A549 (cell line): ENCODE data around the gene RPS6KA2. TPM values are rescaled to one million over a fixed set of nuclear protein-coding genes. Genes with fewer than 3 reads are reported as not detected.

ENCODE experiments used
- ATAC-seq, 2 experiments: fragments of 200-7000 bp in 1 of 2; fragments of >200 bp in 1 of 2; cut with Nextera tagmentation in 1 of 2; cut with Tn5 transposase in 1 of 2; 3 replicates each; pipeline versions ENCODE4 v1.8.0 to v1.9.1; 2018 to 2020; ENCODE audit warnings: mild to moderate bottlenecking in 1 of 2, moderate library complexity in 1 of 2
- CTCF ChIA-PET: fragments of 300-600 bp; sonication (Branson Sonifier 250); formaldehyde crosslinking; extraction: SDS; loops from one replicate; lab custom pipeline; 2021; ENCODE audit warnings: antibody characterized with exemption, inconsistent platforms; lab: Yijun Ruan, JAX
- POLR2A ChIA-PET: fragments of 350-600 bp; formaldehyde crosslinking; extraction: SDS; loops from one replicate; lab custom pipeline; 2021; ENCODE audit warnings: antibody characterized with exemption, inconsistent platforms; lab: Yijun Ruan, JAX
- DNase-seq, 2 experiments: peaks; one replicate each; pipeline versions ENCODE4 v3.0.0 to v3.0.0-alpha.2; 2011 to 2016; ENCODE audit warnings: low read depth in 1 of 2, low spot score in 1 of 2
- FAIRE-seq: peaks from 2 replicates; lab custom pipeline; 2011; peaks lifted over from hg19 to GRCh38; lab: Jason Lieb, UNC
- H3K27ac ChIP-seq, 2 experiments: fragments of >200 bp; sonication (Bioruptor Twin); formaldehyde crosslinking; 3 replicates each; pipeline ENCODE4 v1.5.1; 2016 to 2017
- H3K4me1 ChIP-seq: fragments of >200 bp; sonication (Bioruptor Twin); formaldehyde crosslinking; 3 replicates; pipeline ENCODE4 v1.6.1; 2016
- H3K4me2 ChIP-seq: fragments of >200 bp; sonication (Bioruptor Twin); formaldehyde crosslinking; 3 replicates; pipeline ENCODE4 v1.6.1; 2016
- H3K4me3 ChIP-seq: fragments of >200 bp; sonication (Bioruptor Twin); formaldehyde crosslinking; 3 replicates; pipeline ENCODE4 v1.5.1; 2016
- H3K9me3 ChIP-seq: fragments of >200 bp; sonication (Bioruptor Twin); formaldehyde crosslinking; 3 replicates; pipeline ENCODE4 v1.6.1; 2016
- CBX2 ChIP-seq: fragments of 200-600 bp; sonication (generic); IDR thresholded peaks from 2 replicates; pipeline ENCODE4 v1.6.1; 2016; ENCODE audit warnings: low read depth, mild to moderate bottlenecking, borderline replicate concordance
- CBX8 ChIP-seq: fragments of 200-600 bp; sonication (generic); IDR thresholded peaks from 2 replicates; pipeline ENCODE4 v1.6.1; 2016
- CHD4 ChIP-seq: fragments of 200-600 bp; sonication (generic); IDR thresholded peaks from 2 replicates; pipeline ENCODE4 v1.6.1; 2016; ENCODE audit warnings: antibody characterized with exemption, mild to moderate bottlenecking, borderline replicate concordance
- CTCF ChIP-seq: fragments of >200 bp; sonication (Bioruptor Twin); formaldehyde crosslinking; IDR thresholded peaks from 3 replicates; pipeline ENCODE4 v1.5.1; 2016
- EHF ChIP-seq: fragments of 250-450 bp; sonication (Bioruptor Pico); IDR thresholded peaks from 2 replicates; pipeline ENCODE4 v1.5.0; 2020; ENCODE audit warnings: mild to moderate bottlenecking
- EHMT2 ChIP-seq: fragments of 200-600 bp; sonication (generic); IDR thresholded peaks from 2 replicates; pipeline ENCODE4 v1.6.1; 2016; ENCODE audit warnings: antibody characterized with exemption, low read depth, mild to moderate bottlenecking, moderate library complexity
- EP300 ChIP-seq, 2 experiments: fragments of >200 bp; sonication (Bioruptor Twin); formaldehyde crosslinking; IDR thresholded peaks; 2 replicates in 1 of 2; 3 replicates in 1 of 2; pipeline ENCODE4 v1.6.1; 2016 to 2017
- FOSL2 ChIP-seq, 2 experiments: fragments of 450-650 bp in 1 of 2; fragments of >200 bp in 1 of 2; sonication (Bioruptor Twin) in 1 of 2; formaldehyde crosslinking; IDR thresholded peaks; 2 replicates each; pipeline versions ENCODE4 v1.5.0 to v1.6.1; 2016 to 2020; ENCODE audit warnings: mild to moderate bottlenecking in 1 of 2, moderate library complexity in 1 of 2
- FOXS1 ChIP-seq: fragments of 250-450 bp; sonication (Bioruptor Pico); IDR thresholded peaks from 2 replicates; pipeline ENCODE4 v1.5.0; 2020; ENCODE audit warnings: mild to moderate bottlenecking, moderate library complexity
- JUN ChIP-seq, 2 experiments: fragments of >200 bp; sonication (Bioruptor Twin); formaldehyde crosslinking; IDR thresholded peaks; 2 replicates in 1 of 2; 3 replicates in 1 of 2; pipeline ENCODE4 v1.6.1; 2016 to 2017
- JUNB ChIP-seq: fragments of >200 bp; sonication (Bioruptor Twin); formaldehyde crosslinking; IDR thresholded peaks from 2 replicates; pipeline ENCODE4 v1.6.1; 2016
- KDM1A ChIP-seq: fragments of 200-600 bp; sonication (generic); IDR thresholded peaks from 2 replicates; pipeline ENCODE4 v1.6.1; 2016; ENCODE audit warnings: low read depth, mild to moderate bottlenecking
- KDM5A ChIP-seq: fragments of 200-600 bp; sonication (generic); IDR thresholded peaks from 2 replicates; pipeline ENCODE4 v1.6.1; 2016; ENCODE audit warnings: antibody characterized with exemption, mild to moderate bottlenecking
- MAFK ChIP-seq: fragments of 450-650 bp; IDR thresholded peaks from 2 replicates; pipeline ENCODE4 v1.6.1; 2014; ENCODE audit not compliant: partially characterized antibody
- MAZ ChIP-seq: fragments of 150-350 bp; IDR thresholded peaks from 2 replicates; pipeline ENCODE4 v1.6.1; 2014; ENCODE audit warnings: antibody characterized with exemption, low read depth, low read length, borderline replicate concordance
- MYC ChIP-seq: IDR thresholded peaks from 2 replicates; pipeline ENCODE4 v1.6.1; 2012; ENCODE audit warnings: mild to moderate bottlenecking, inconsistent platforms, low read length, improper control_type of control experiment, borderline replicate concordance
- NFE2L2 ChIP-seq: fragments of 150-350 bp; conservative IDR thresholded peaks from 2 replicates; pipeline ENCODE4 v1.6.1; 2014; ENCODE audit warnings: low read length
- NR3C1 ChIP-seq: fragments of >200 bp; sonication (Bioruptor Twin); formaldehyde crosslinking; IDR thresholded peaks from 3 replicates; pipeline ENCODE4 v1.6.1; 2017
- RAD21 ChIP-seq, 2 experiments: fragments of >200 bp in 1 of 2; sonication (Bioruptor Twin) in 1 of 2; formaldehyde crosslinking in 1 of 2; IDR thresholded peaks in 1 of 2; conservative IDR thresholded peaks in 1 of 2; 2 replicates in 1 of 2; 3 replicates in 1 of 2; pipeline ENCODE4 v1.6.1; 2012 to 2018; ENCODE audit warnings: inconsistent platforms in 1 of 2
- RFX5 ChIP-seq: fragments of 450-650 bp; IDR thresholded peaks from 2 replicates; pipeline ENCODE4 v1.7.1; 2014; ENCODE audit warnings: antibody characterized with exemption, mild to moderate bottlenecking, moderate library complexity
- SMC3 ChIP-seq: fragments of >200 bp; sonication (Bioruptor Twin); formaldehyde crosslinking; IDR thresholded peaks from 3 replicates; pipeline ENCODE4 v1.6.1; 2018; ENCODE audit warnings: inconsistent platforms
- TP53 ChIP-seq: fragments of 250-450 bp; sonication (Bioruptor Pico); IDR thresholded peaks from 2 replicates; pipeline ENCODE4 v1.5.0; 2021; ENCODE audit warnings: mild to moderate bottlenecking, moderate library complexity
- ZNF302 ChIP-seq: fragments of 250-450 bp; sonication (Bioruptor Pico); IDR thresholded peaks from 2 replicates; pipeline ENCODE4 v1.9.0; 2021; ENCODE audit warnings: inconsistent platforms, mild to moderate bottlenecking, moderate library complexity
- ZSCAN20 ChIP-seq: fragments of 250-450 bp; sonication (Bioruptor Pico); IDR thresholded peaks from 2 replicates; pipeline ENCODE4 v1.8.0; 2022; ENCODE audit warnings: mild to moderate bottlenecking, moderate library complexity
- WGBS: methylation state at CpG from one replicate; pipeline ENCODE4 v1.1.6; 2017; ENCODE audit errors: missing lambda C conversion rate; 5-methylcytosine and 5-hydroxymethylcytosine counted together
- polyA plus RNA-seq, 4 experiments: library from polyadenylated mRNA; depleted of rRNA in 3 of 4; stranded (reverse); fragments of >200 nt; fragmentation: RNase III in 1 of 4; extraction: RNeasy Plus Mini Kit Qiagen cat#74134 plus additional on column Dnase treatment in 1 of 4; gene quantifications; 2 replicates in 3 of 4; 3 replicates in 1 of 4; pipeline ENCODE4 v1.2.3, GENCODE V29; 2011 to 2017
- TF ChIP-seq, protein P1 (sequence below): IDR thresholded peaks from 2 replicates; pipeline ENCODE4 v1.6.1; 2012

The RPS6KA2 gene
- polyA plus RNA-seq, 2 of the 4 experiments (the other 2 are of a cell fraction), result 0.19 TPM; not detected in 1

DNA sequence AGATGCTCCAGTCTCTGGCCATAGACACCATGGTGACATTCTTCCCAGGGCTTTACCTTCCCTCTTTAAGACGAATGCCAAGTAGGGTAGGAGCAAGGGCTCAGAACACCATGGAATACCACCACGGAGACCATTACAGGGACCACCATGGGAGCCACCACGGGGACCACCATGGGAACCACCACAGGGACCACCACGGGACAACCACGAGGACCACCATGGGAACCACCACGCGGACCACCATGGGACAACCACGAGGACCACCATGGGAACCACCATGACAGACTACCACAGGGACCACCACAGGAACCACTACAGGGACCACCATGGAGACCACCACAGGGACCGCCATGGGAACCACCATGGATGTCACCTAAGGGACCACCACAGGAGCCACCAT, 177.4 kb downstream of the RPS6KA2 start:
- H3K27ac ChIP-seq, result no peak overlapping the region
- H3K4me3 ChIP-seq, result no peak overlapping the region
- no peak for ATAC-seq
- FAIRE-seq, result no peak
- CTCF ChIA-PET, result no interaction called here
- no peak for DNase-seq
- H3K9me3 ChIP-seq, result no peaks in the 10 kb centered on the region
- no peaks in the 10 kb centered on the region for H3K4me1 ChIP-seq
- POLR2A ChIA-PET, result no interaction called here
- 14% methylated on average over 3 of the region's 9 CpGs for WGBS
- TF ChIP-seq KDM5A (no peak), CTCF (no peak), MYC (no peak), NFE2L2 (no peak), CHD4 (no peak), JUNB (no peak), MAZ (no peak), SMC3 (no peak), FOXS1 (CRISPR knock-in tag) (no peak), MAFK (no peak), RAD21 (conservative IDR thresholded peaks at IDR 0.05 in 1 of 2, IDR thresholded peaks at IDR 0.05 in 1 of 2) (no peak), CBX8 (no peak), ZNF302 (CRISPR knock-in tag) (no peak), EHF (CRISPR knock-in tag) (no peak), TP53 (no peak)
- TF ChIP-seq, protein P1, sequence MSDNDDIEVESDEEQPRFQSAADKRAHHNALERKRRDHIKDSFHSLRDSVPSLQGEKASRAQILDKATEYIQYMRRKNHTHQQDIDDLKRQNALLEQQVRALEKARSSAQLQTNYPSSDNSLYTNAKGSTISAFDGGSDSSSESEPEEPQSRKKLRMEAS, result no peak
- TF ChIP-seq, all 56 proteins: peak for 0
- H3K4me2 ChIP-seq, result no peak overlapping the region

GRCh38 chr6:166449036-166449435, 178.0 kb downstream of the RPS6KA2 start:
- no peak overlapping the region for H3K4me3 ChIP-seq
- POLR2A ChIA-PET, result no interaction called here
- WGBS, result 27% methylated on average over 7 of the region's 7 CpGs
- no peak overlapping the region for H3K27ac ChIP-seq
- no peaks in the 10 kb centered on the region for H3K4me1 ChIP-seq
- H3K4me2 ChIP-seq, result no peak overlapping the region
- no peaks in the 10 kb centered on the region for H3K9me3 ChIP-seq
- TF ChIP-seq FOXS1 (CRISPR knock-in tag), result no peak
- TF ChIP-seq MYC, result no peak
- no peak for TF ChIP-seq ZNF302 (CRISPR knock-in tag)
- TF ChIP-seq RFX5, result no peak
- TF ChIP-seq NFE2L2, result no peak
- TF ChIP-seq JUN (IDR thresholded peaks at IDR 0.05), result no peak
- no peak for TF ChIP-seq EHMT2
- TF ChIP-seq FOSL2 (IDR thresholded peaks at IDR 0.05), result no peak
- TF ChIP-seq FOSL2 (CRISPR knock-in tag; IDR thresholded peaks at IDR 0.05), result no peak
- ATAC-seq (no peak), DNase-seq (no peak), FAIRE-seq (no peak)
- CTCF ChIA-PET, result no interaction called here

DNA sequence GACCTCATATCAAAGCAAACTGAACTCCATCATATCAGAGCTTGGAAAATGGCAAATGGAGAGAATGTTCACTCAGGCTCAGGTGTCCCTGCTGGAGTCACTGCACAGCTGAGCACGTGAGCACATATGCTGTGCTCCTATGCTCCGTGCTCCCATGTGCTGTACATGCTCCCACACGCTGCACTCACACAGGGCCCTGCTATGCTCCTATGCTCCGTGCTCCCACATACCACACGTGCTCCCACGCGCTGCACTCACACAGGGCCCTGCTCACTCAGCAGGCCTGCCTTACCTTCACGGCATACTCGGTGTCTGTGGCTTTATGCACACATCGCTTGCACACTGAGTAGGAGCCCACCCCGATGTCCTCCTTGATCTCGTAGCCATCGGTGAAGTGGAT, 178.6 kb downstream of the RPS6KA2 start:
- TF ChIP-seq TP53, result no peak
- TF ChIP-seq EP300 (IDR thresholded peaks at IDR 0.05), result no peak
- no peak for TF ChIP-seq EHMT2
- no peak for TF ChIP-seq CBX2
- no peak for TF ChIP-seq FOXS1 (CRISPR knock-in tag)
- TF ChIP-seq CTCF, result no peak
- TF ChIP-seq NR3C1, result no peak
- no peak for TF ChIP-seq CHD4
- no peak for TF ChIP-seq ZSCAN20 (CRISPR knock-in tag)
- no peak for TF ChIP-seq KDM1A
- Histone ChIP-seq H3K9me3 (no peaks in the 10 kb centered on the region), H3K4me2 (no peak overlapping the region), H3K4me1 (no peaks in the 10 kb centered on the region), H3K27ac (no peak overlapping the region), H3K4me3 (no peak overlapping the region)
- ChIA-PET CTCF (interaction anchor here (1.0 kb wide), 2 partner anchors 8 to 541 kb away, joined by 4 read pairs; no protein-coding TSS in a partner anchor), POLR2A (no interaction called here)
- no peak for DNase-seq
- no peak for ATAC-seq
- WGBS, result 69% methylated on average over 13 of the region's 13 CpGs
- FAIRE-seq, result no peak
